Neural progenitor cell (in vitro differentiated cells): ENCODE measurements around the gene VTCN1. TPM values are rescaled to one million over a fixed set of nuclear protein-coding genes. Genes with fewer than 3 reads are reported as not detected.

Experiments
- DNase-seq: peaks from one replicate; pipeline ENCODE4 v3.0.0-alpha.2; 2016; ENCODE audit warnings: low spot score
- H2AFZ ChIP-seq: fragments of 200-600 bp; sonication (generic); replicated peaks from 2 replicates; pipeline ENCODE4 v1.6.1; 2016; ENCODE audit warnings: antibody characterized with exemption
- H3F3A ChIP-seq: fragments of 200-600 bp; sonication (generic); 2 replicates; pipeline ENCODE4 v1.6.1; 2016; ENCODE audit warnings: antibody characterized with exemption, low read depth
- H3K27ac ChIP-seq: fragments of 200-600 bp; sonication (generic); 2 replicates; pipeline ENCODE4 v1.5.1; 2016; ENCODE audit warnings: mild to moderate bottlenecking
- H3K27me3 ChIP-seq: fragments of 200-600 bp; sonication (generic); 2 replicates; pipeline ENCODE4 v1.6.1; 2016; ENCODE audit warnings: mild to moderate bottlenecking, moderate library complexity
- H3K36me3 ChIP-seq: fragments of 200-600 bp; sonication (generic); 2 replicates; pipeline ENCODE4 v1.5.1; 2016
- H3K4me1 ChIP-seq: fragments of 200-600 bp; sonication (generic); 2 replicates; pipeline ENCODE4 v1.6.1; 2016; ENCODE audit warnings: mixed run types
- H3K4me2 ChIP-seq: fragments of 200-600 bp; sonication (generic); 2 replicates; pipeline ENCODE4 v1.6.1; 2016
- H3K4me3 ChIP-seq: fragments of 200-600 bp; sonication (generic); 2 replicates; pipeline ENCODE4 v1.5.1; 2016
- H3K79me2 ChIP-seq: fragments of 200-600 bp; sonication (generic); 2 replicates; pipeline ENCODE4 v1.6.1; 2016; ENCODE audit warnings: low read depth
- H3K9ac ChIP-seq: fragments of 200-600 bp; sonication (generic); 2 replicates; pipeline ENCODE4 v1.6.1; 2016
- H3K9me3 ChIP-seq: fragments of 200-600 bp; sonication (generic); 2 replicates; pipeline ENCODE4 v1.5.1; 2016; ENCODE audit warnings: low read depth
- H4K20me1 ChIP-seq: fragments of 200-600 bp; sonication (generic); 2 replicates; pipeline ENCODE4 v1.6.1; 2016; ENCODE audit warnings: low read depth
- H3K27ac Mint-ChIP-seq: 3 replicates; pipeline ENCODE4 v1.8.0; 2021; ENCODE audit warnings: mixed read lengths
- H3K27me3 Mint-ChIP-seq: 2 replicates; pipeline ENCODE4 v1.8.0; 2022; ENCODE audit warnings: low read depth, mild to moderate bottlenecking, inconsistent platforms, moderate library complexity, mixed read lengths; ENCODE audit not compliant: insufficient read depth
- H3K36me3 Mint-ChIP-seq: 3 replicates; pipeline ENCODE4 v1.8.0; 2021; ENCODE audit warnings: mixed read lengths
- H3K4me1 Mint-ChIP-seq: 3 replicates; pipeline ENCODE4 v1.8.0; 2021; ENCODE audit warnings: mixed read lengths
- H3K4me3 Mint-ChIP-seq: 3 replicates; pipeline ENCODE4 v1.8.0; 2021; ENCODE audit warnings: mild to moderate bottlenecking, moderate library complexity, mixed read lengths
- H3K9me3 Mint-ChIP-seq: 3 replicates; pipeline ENCODE4 v1.8.0; 2020; ENCODE audit warnings: mixed read lengths
- EZH2 ChIP-seq: fragments of 200-600 bp; sonication (generic); IDR thresholded peaks from 2 replicates; pipeline ENCODE4 v1.6.1; 2017; ENCODE audit warnings: antibody characterized with exemption, mild to moderate bottlenecking, moderate library complexity
- EZH2phosphoT487 ChIP-seq: fragments of 200-600 bp; sonication (generic); IDR thresholded peaks from 2 replicates; pipeline ENCODE4 v1.6.1; 2017; ENCODE audit warnings: antibody characterized with exemption
- total RNA-seq: library from RNA; depleted of rRNA; stranded (reverse); fragments of >200 nt; gene quantifications from 2 replicates; pipeline ENCODE4 v1.2.3, GENCODE V29; 2015; ENCODE audit warnings: low replicate concordance
- TF ChIP-seq, protein P1 (sequence below): fragments of 200-600 bp; sonication (generic); IDR thresholded peaks from 2 replicates; pipeline ENCODE4 v1.5.1; 2017; ENCODE audit warnings: antibody characterized with exemption, mild to moderate bottlenecking

VTCN1 gene
- total RNA-seq, 1 donor from 2014 or later = 0.11 TPM

DNA sequence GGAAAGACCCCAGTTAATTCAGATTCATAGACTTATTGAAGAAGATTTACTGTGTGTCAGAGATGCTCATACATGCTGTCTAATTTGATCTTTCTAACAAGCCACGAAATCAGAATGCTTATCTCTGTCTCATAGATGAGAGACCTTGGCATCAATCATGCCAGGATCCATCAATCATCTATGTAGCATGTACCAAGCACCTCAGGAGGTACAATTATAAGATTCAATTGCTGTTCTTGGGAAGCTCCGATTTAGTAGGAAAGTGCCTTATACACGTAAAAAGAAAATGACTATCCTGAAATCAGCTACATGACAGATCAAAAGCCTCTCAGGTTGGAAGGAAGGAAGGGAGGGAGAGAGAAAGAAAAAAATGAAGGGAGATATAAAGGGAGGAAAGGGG lies 18.5 kb upstream of the VTCN1 start:
- H3K4me3 Mint-ChIP-seq = no peak overlapping the region
- H3K9me3 Mint-ChIP-seq = no peaks in the 10 kb centered on the region
- no peak overlapping the region for H3K27ac ChIP-seq
- no peaks in the 10 kb centered on the region for H3K27me3 ChIP-seq
- H3K4me3 ChIP-seq = no peak overlapping the region
- no peaks in the 10 kb centered on the region for H3K4me1 Mint-ChIP-seq
- H3K4me1 ChIP-seq = peaks cover 6% of the 10 kb centered on the region
- H3K36me3 ChIP-seq = no peaks in the 10 kb centered on the region
- H3F3A ChIP-seq = no peaks in the 10 kb centered on the region
- H3K9ac ChIP-seq = no peak overlapping the region
- H4K20me1 ChIP-seq = no peaks in the 10 kb centered on the region
- H3K79me2 ChIP-seq = no peaks in the 10 kb centered on the region
- H3K27me3 Mint-ChIP-seq = peaks cover 2% of the 10 kb centered on the region
- no peak overlapping the region for H3K27ac Mint-ChIP-seq
- no peak overlapping the region for H3K4me2 ChIP-seq
- no peak for DNase-seq
- no peaks in the 10 kb centered on the region for H3K9me3 ChIP-seq
- TF ChIP-seq, protein P1, sequence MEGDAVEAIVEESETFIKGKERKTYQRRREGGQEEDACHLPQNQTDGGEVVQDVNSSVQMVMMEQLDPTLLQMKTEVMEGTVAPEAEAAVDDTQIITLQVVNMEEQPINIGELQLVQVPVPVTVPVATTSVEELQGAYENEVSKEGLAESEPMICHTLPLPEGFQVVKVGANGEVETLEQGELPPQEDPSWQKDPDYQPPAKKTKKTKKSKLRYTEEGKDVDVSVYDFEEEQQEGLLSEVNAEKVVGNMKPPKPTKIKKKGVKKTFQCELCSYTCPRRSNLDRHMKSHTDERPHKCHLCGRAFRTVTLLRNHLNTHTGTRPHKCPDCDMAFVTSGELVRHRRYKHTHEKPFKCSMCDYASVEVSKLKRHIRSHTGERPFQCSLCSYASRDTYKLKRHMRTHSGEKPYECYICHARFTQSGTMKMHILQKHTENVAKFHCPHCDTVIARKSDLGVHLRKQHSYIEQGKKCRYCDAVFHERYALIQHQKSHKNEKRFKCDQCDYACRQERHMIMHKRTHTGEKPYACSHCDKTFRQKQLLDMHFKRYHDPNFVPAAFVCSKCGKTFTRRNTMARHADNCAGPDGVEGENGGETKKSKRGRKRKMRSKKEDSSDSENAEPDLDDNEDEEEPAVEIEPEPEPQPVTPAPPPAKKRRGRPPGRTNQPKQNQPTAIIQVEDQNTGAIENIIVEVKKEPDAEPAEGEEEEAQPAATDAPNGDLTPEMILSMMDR = no peak
- no peak for TF ChIP-seq EZH2
- no peak for TF ChIP-seq EZH2phosphoT487
- H3K36me3 Mint-ChIP-seq = no peaks in the 10 kb centered on the region
- H2AFZ ChIP-seq = no peak overlapping the region

DNA sequence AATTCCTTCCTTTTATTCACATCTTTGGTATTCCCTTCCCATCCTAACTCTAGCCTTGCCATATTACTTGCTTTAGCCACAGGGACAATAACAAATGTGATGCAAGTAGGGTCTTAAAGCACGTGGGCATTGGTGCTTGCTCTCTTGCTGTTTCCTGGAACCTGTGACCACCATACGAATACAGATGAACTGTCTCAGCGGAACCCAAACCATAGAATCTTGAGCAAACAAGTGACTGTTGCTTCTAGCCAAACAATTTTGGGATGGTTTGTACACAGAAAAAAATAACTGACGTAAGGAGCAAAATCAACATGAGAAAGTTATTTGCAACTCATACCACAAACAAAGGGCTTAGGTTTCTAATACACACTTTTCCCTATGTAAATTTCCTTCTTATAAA lies 15.2 kb upstream of the VTCN1 start:
- Mint-ChIP-seq H3K9me3 (peaks cover 4% of the 10 kb centered on the region), H3K27ac (no peak overlapping the region), H3K4me3 (no peak overlapping the region), H3K27me3 (no peaks in the 10 kb centered on the region), H3K4me1 (no peaks in the 10 kb centered on the region), H3K36me3 (no peaks in the 10 kb centered on the region)
- H3K4me3 ChIP-seq = no peak overlapping the region
- no peak overlapping the region for H3K27ac ChIP-seq
- no peaks in the 10 kb centered on the region for H3F3A ChIP-seq
- no peak overlapping the region for H3K4me2 ChIP-seq
- H4K20me1 ChIP-seq = no peaks in the 10 kb centered on the region
- H3K9ac ChIP-seq = no peak overlapping the region
- no peaks in the 10 kb centered on the region for H3K4me1 ChIP-seq
- no peaks in the 10 kb centered on the region for H3K9me3 ChIP-seq
- no peak for TF ChIP-seq EZH2phosphoT487
- TF ChIP-seq, protein P1 = no peak
- TF ChIP-seq EZH2 = no peak
- no peak overlapping the region for H2AFZ ChIP-seq
- no peaks in the 10 kb centered on the region for H3K27me3 ChIP-seq
- H3K36me3 ChIP-seq = no peaks in the 10 kb centered on the region
- DNase-seq = no peak
- H3K79me2 ChIP-seq = no peaks in the 10 kb centered on the region

DNA sequence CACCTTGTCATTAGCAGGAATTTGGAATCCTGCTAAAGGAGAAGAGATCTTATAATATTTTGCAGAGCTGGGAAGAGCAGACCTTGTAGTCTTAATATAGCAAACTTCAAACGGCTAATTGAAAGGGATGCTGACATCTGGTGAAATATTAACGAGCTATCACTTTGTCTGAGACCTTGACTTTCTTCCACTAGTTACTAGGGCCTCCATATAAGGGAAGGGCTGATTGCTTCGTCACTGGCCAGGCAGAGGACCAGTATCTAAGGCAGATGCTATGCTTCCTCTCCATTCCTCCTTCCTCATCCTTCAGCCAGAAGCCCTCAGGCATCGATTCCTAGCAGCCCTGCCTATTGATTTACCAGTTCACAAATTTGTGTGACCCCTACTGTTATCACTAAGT lies 6.0 kb upstream of the VTCN1 start:
- H3K4me2 ChIP-seq = no peak overlapping the region
- no peak overlapping the region for H3K4me3 Mint-ChIP-seq
- H3K27ac ChIP-seq = no peak overlapping the region
- H3K9me3 ChIP-seq = no peaks in the 10 kb centered on the region
- DNase-seq = no peak
- no peak overlapping the region for H2AFZ ChIP-seq
- H3K27me3 ChIP-seq = no peaks in the 10 kb centered on the region
- H3K27me3 Mint-ChIP-seq = peaks cover 9% of the 10 kb centered on the region
- H3F3A ChIP-seq = no peaks in the 10 kb centered on the region
- H3K79me2 ChIP-seq = no peaks in the 10 kb centered on the region
- H3K4me1 Mint-ChIP-seq = no peaks in the 10 kb centered on the region
- no peaks in the 10 kb centered on the region for H3K4me1 ChIP-seq
- peaks cover 4% of the 10 kb centered on the region for H3K36me3 Mint-ChIP-seq
- H3K4me3 ChIP-seq = no peak overlapping the region
- H4K20me1 ChIP-seq = no peaks in the 10 kb centered on the region
- H3K36me3 ChIP-seq = no peaks in the 10 kb centered on the region
- peaks cover 29% of the 10 kb centered on the region for H3K9me3 Mint-ChIP-seq
- no peak overlapping the region for H3K9ac ChIP-seq
- H3K27ac Mint-ChIP-seq = no peak overlapping the region
- TF ChIP-seq, protein P1 = no peak
- no peak for TF ChIP-seq EZH2phosphoT487
- no peak for TF ChIP-seq EZH2
